Activated CD4-positive, alpha-beta T cell treated with anti-CD3 and anti-CD28 coated beads, Interleukin-2, amount 50 U/mL, for 1 hour (primary cell): ENCODE data around the gene MIER3.
"Not testable (repeated sequence)": the region's sequence is repeated elsewhere in the genome, so short reads cannot be mapped to it uniquely, and the experiment has no call there.

Experiments
- DNase-seq: peaks from one replicate; pipeline ENCODE4 v3.0.0-alpha.2; 2020

Gene MIER3, protein sequence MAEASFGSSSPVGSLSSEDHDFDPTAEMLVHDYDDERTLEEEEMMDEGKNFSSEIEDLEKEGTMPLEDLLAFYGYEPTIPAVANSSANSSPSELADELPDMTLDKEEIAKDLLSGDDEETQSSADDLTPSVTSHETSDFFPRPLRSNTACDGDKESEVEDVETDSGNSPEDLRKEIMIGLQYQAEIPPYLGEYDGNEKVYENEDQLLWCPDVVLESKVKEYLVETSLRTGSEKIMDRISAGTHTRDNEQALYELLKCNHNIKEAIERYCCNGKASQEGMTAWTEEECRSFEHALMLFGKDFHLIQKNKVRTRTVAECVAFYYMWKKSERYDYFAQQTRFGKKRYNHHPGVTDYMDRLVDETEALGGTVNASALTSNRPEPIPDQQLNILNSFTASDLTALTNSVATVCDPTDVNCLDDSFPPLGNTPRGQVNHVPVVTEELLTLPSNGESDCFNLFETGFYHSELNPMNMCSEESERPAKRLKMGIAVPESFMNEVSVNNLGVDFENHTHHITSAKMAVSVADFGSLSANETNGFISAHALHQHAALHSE

DNA sequence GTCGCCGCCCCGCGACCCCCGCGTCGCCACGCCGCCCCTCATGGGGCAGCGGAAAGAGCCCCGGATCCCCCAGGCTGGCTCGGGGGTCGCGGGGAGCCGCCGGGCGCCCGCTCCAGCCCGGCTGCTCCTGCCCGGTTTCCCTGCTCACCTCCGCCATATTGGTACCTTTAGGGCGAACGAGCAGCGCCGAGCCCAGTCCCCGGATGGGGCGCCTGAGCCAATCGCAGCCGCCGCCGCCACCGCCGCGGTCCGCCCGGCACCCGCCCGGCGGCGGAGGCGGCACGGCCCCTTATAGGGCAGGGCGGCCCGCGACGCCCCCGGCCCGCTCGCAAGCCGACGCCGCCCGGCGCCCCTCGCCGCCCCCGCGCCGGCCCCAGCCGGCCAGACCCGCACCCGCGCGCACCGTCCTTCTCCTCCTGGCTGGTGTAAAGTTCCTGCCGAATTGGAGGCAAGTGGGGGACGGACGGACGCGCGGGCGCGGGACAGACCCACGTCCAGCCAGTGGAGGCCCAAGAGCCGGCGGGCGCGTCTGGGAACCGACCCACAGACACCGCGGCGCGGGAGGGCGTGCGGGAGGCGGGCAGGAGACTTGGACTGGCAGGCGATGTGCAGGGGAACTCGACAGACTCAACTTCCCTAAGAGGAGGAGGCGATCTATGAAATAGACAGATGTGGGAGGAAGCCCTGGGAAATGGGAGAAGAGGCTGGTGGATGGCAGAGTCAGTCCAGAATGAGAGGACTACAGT lies at the start of gene MIER3:
Gene MIER3, minus strand, starts transcription at position 178 of the 746 bp plus-strand sequence. Its CDS starts 21 bp downstream, at position 157.
- peak; percentile 77 for DNase-seq

DNA sequence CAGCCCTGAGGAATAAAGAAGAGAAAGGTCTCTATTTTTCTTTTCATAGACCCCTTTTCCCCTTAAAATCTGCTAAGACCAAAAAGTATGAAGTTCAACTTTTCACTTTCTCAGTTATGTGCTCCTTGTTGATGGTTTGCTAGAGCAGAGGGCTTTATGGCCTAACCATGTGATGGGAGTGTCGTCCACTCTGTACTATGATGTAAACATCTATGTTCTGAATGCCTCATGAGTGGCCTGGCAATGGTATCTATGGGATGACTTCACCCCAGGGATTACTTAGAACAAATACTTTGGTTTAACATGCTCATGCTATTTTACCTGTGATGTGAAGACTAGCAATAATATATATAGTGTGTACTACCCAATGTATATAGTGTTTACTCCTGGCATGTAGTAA lies 43.7 kb upstream of the MIER3 start:
- no peak for DNase-seq

DNA sequence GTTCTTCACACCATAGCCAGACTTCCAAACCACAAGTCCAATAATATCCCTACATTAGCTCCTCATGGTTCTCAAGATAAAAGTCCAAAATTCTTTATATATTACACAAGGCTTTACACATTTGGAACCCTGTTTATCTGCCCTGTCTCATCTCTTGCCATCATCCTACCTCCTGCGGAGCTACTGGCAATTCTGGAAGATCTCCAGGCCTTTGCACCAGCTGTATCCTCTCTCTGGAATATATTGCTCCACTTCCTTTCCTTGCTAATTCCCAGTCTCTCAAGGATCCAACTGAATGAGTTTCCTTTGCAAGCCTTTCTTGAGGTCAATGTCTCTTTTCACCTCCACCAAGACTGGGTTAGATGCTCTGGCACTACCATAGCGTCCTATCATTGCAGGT lies 41.3 kb upstream of the MIER3 start:
- DNase-seq, result no peak

DNA sequence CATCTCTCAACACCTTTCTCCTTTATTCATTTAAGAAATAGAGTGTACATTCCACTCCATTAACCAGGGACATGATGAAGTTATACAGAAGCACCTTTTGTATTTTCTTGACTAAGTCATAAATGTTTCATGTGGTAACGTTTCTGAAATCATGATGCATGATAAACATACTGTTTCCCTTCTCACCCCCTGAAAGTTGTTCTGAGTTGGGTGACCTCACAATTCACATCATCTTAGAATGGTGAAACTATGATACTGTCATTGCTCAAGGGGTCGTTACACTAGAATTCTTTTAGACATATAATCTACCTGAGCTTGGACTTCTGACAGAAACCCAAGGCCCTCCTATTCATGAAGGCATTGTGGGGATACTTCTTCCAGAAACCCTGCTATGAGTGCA lies 37.8 kb upstream of the MIER3 start:
- no peak for DNase-seq

DNA sequence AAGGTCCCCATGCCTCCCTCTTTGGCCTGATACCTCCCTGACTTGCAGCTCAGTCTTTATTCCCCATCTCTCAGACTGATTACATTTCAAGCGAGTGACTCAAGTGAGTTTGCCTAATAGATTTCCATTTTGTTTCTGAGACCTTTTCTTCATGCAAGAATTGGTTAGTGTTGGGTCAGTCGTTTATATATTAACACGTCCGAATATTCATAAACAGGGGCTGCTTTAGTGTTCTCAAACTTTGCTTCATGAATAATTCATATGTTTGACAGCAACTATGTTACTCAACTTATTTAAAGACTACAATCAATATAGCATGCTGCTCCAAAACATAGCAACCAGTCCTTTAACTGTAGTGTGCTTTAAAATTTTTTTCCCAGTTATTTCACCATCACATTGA lies 36.6 kb upstream of the MIER3 start:
- no peak for DNase-seq

DNA sequence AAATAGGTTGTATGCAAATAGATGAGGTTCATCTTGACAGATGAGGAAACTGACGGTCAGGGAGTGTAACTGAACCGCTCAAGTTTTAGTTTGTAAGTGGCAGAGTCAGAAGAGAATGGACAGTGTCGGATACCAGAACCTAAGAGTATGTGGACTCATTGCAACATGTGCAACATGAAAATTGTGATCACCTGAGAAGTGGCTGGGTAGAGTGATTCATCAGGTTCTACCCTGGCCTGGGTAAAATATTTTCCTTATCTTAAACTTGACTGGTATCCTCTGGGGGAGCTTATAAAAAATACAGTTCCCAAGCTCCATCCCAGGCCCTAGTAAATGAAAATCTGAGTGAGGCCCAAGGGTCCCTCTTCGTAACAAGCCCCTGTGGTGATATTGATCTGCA lies 35.2 kb upstream of the MIER3 start:
- no peak for DNase-seq

DNA sequence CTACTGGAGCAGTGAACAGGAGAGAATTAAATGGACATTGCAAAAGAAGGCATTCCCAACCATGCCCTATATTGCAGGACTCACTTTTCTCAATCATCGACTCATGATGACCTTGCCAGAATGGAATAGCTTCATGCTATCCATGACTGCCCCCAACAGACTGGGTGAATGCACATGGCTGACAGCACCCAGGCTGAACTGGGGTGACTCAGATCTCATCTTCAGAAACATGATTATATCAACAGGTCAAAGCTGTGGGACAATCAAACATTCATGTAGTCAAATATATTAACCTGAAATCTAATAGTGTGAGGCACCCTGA lies 34.7 kb upstream of the MIER3 start:
- DNase-seq, result no peak

DNA sequence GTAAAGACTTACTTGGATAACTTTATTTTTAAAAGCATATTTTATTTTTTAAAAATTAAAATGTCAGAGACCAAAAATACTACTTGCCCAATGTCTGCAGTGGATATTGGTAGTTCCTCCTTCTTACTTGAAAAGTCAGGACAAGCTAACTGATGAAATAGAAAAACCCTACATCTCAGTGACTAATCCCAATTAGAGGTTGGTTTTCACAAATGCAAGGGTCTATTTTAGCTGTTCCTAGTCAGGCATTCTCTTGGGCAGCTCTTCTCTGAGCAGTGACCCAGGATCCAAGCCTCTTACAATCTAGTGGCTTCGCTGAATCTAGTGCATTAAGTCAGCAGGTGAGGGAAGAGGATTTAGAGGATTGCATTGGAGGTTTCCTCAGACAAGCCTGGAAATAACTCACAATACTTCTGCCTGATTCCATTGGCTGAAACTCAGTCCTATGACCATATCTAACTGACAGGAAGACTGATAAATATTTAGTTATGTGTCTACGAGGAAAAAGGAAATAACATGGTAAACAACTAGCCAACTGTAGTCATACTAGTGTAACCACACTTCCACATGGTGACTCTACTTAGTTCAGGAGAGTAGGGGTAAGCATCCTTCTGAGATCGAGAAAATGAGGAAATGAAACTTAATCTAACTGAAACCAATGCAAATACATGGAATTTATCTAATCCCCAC lies 34.2 kb upstream of the MIER3 start:
- no peak for DNase-seq

DNA sequence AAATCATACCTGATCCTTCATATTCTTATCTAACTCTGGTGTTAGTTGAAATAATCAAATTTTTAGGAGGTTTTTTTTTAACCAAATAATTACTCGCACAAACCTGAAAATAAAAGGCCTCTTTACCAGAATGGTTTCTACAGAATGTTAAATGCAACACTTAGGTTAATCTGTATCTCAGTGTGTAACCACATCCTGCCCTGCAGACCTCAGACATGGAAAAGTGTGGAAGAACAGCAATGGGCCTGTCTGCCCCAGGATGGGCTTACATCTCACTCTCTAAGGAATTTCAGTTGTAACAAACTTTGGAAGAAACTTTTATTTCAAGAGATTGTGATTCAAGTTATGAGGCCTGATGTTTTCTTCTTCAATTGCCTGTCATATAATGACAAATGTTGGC lies 32.5 kb upstream of the MIER3 start:
- DNase-seq, result no peak

DNA sequence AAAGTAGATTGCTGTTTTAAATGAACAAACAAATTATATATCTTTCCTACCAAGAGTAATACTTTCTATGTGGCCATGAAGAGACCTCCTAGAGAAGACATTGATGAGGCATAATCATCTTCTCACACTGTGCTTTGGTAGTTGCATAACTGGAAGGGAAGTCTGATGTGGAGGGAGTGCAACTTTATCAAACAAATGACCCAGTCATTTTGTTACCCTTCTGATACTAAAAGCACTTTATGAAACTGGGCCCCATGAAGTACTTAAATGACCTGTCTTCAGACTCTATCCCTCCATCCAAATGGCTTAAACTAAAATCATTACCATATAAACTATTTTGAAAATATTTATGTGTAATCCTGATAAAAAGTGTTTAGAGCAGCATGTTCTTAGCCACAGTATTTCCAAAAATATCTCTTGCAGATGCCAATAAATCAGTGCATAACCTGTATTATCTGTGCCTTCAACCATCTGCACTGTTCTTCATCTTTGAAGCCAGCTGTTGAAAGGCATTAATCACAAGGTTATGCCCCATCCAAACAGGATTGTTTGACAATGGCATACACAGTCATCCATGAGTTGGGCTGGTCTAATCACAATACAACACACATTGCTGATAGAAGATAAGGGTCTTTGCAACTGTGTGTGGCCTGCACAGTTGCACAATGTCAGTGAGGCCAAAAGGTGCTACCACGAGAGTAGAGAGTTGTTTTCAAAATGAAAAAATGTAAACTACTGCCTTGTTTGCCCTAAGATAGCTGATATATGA lies 31.9 kb upstream of the MIER3 start:
- DNase-seq, result no peak

DNA sequence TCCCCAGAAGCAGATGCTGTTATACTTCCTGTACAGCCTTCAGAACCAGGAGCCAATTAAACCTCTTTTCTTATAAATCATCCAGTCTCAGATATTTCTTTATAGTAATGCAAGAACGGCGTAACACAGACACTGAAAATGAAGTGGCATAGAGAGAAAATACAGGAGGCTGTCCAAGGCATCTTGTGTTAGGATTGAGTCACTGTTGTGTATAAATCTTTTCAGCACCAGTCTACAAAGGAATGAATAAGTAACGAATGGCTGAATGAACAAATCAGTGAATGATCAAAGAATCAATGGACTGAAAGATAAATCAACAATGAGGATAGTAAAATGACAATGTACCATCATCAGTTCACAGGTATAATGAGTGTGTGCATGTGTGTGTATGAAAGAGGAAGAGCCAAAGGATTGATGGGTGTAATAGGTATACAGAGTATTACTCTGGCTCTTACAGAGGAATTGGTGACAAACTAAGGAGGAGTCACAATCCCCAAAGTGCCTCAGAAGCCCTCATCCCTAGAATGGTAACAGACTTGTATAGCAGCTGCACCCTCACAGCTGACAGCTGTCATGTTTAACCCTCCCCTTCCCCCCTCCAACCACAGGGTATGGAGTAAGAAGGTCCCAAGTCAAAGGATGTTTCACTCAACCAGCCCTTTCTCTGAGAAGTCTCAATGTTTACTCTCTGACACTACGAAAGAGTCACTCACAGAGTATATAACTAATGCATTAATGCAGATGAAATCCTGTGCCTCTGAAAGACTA lies 29.8 kb upstream of the MIER3 start:
- DNase-seq, result no peak

DNA sequence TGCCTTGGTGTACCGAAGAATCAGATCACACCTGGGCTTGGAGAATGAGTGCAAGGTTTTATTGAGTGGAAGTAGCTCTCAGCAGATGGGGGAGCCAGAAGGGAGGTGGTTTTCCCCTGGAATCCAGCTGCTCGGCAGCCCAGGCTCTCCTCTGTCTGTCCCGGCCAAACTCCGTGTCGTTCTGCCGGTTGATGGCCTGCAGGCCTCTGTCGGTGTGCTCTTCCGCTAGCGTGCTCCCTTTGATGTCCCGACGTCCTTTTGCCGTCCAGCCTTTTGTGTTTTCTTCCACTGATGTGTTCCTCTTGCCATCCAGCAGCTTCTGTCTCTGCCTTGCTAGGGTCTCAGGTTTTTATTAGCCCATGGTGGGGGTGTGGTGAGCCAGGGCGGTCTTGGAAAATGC lies 28.0 kb upstream of the MIER3 start:
- DNase-seq, result no peak

DNA sequence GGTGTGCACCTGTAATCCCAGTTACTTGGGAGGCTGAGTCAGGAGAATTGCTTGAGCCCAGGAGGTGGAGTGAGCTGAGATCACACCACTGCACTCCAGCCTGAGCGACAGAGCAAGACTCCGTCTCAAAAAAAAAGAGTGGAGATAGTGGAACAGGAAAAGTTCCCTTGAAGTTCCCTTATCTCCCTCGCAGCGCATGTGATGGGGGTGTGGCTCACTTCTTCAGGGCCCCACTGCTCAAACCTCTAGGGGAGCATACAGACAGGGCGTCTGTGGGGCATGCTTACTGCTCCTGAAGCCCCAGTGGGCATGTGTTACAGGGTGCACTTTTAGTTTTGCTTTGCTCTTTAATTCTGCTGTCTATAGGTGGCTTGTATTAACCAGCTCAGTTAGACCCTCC lies 27.6 kb upstream of the MIER3 start:
- not testable (repeated sequence) for DNase-seq

DNA sequence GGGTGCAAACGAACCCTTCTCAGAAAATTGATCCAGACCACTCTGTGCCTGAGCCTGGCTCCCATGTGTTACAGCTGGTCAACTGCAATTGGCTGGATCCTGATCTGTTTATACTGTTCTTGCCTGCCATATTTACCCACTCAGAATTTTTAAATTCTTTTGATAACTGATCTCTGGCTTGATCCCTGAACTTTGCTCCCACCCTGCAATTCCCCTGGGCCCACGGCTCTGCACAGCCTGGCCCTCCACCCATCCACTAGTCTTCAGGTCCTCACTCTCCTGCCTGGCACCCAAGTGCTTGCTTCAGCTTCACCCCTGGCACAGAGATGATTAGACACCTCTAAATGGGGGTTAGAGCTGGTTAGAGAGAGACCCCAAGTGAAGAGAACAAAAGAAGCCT lies 25.9 kb upstream of the MIER3 start:
- no peak for DNase-seq

DNA sequence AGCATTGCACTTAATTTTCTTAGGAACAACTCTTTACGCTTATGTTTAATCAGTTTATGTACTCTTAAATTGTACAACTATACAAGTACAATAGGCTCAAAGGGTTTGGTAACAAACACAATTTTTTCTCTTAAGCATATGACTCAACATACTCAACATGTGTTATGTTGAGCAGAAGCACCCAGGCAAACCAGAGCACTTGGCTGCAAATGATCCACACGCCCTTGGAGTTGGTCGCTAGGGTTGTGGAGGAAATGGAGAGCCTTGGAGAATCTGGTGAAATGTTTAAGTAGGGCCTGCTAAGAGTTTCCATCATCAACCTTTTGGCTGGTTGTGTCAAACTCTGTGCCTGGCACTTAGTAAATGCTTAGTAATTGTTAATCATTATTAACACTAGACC lies 25.1 kb upstream of the MIER3 start:
- DNase-seq, result no peak

DNA sequence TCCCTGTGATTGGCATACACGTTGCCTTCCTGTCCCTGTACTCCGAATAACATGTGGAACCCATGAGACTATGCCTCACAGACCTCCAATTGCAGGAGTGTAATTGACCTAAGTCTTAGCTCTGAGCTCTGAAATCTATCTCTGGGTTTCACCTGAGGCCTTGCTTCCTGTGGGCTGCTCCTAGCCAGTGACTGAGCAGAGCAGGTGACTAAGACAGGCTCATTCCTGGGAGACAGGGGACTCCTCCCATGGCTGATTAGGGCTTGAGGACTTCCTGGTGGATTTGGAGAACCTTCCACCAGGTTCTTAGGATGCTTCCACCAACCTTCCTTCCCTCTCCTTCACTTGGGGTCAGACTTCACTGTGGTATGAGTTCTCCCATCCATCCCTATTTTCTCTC lies 22.3 kb upstream of the MIER3 start:
- DNase-seq, result no peak

DNA sequence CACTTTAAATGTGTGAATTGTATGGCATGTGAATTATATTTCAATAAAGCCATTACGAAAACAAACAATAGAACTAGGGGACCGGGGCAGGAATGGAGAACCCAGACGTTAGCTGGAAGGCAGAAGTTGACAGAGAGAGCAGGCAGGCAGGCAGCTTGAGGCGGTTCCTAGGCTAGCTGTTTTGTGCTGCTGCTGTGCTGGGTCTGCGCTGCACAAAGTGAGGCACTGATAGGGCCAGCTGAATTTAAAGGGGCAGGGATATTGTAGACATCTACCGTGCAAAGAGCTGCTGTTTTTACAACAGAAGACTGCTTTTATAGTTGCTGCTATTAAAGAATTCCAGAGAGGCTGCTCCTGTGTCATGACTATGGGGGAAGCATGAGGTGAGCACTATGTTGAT lies 21.6 kb upstream of the MIER3 start:
- no peak for DNase-seq

DNA sequence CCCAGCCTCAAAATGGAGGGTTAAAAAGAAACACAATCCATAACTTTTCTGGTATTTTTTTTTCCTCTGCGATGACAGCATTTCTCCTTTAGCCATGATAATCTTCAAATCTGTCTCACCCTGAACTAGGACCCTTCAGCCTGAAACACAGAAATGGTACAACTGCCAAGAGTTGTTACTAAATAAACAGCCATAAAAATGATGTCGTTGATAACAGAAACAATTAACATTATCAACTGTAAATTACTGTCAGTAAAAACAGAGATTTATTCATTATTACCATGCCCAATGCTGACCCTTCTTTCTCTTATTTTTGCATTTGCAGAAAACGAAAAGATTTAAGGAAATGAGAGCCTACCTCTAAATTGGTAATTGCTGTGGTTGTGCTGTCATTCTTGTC lies 19.4 kb upstream of the MIER3 start:
- no peak for DNase-seq

DNA sequence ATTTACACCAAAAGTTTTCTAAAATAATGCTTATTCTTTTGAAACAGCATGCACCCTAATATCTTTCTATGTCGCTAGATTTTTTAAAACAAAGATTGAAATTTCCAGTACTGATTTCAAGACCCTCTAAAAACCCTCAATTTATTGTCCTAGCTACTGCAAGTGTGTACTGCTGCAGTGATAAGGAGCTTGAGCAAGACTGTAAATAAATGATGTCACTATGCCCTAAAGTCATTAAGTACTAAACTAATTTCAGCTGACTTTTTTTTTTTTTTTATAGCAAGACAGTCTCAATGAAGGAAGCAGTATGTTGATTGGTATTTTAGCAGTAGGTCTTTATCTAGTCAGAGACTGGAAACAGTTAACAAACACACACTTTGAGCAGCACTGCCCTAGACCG lies 12.2 kb upstream of the MIER3 start:
- DNase-seq, result no peak

DNA sequence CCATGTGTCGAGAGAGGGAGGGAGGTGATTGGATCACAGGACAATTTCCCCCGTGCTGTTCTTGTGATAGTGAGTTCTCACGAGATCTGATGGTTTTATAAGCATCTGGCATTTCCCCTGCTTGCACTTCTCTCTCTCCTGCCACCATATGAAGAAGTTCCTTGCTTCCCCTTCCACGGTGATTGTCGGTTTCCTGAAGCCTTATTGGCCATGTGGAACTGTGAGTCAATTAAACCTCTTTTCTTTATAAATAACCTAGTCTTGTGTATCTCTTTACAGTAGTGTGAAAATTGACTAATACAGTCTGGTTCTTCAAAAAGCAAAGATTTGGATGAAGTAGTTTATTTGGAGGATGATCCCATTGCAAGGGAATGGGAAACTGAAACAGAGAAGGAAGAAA lies 11.3 kb upstream of the MIER3 start:
- no peak for DNase-seq

DNA sequence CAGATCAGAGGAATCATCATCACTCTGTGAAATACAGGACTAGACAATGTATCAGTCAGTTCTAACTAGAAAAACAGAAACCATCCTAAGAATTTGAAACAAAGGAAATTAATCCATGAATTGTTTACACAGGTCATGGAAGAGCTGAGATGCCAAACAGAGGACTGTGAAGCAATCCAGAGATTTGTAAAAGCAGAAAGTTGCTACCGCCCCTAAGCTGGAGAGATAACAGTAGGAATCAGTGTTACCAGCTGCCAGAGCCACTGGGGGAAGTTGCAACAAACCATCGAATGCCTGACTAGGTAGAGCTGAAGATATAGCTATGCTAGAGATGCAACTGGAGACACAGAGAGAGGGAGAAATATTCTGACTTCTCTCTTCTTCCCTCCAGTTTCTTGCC lies 10.4 kb upstream of the MIER3 start:
- no peak for DNase-seq

DNA sequence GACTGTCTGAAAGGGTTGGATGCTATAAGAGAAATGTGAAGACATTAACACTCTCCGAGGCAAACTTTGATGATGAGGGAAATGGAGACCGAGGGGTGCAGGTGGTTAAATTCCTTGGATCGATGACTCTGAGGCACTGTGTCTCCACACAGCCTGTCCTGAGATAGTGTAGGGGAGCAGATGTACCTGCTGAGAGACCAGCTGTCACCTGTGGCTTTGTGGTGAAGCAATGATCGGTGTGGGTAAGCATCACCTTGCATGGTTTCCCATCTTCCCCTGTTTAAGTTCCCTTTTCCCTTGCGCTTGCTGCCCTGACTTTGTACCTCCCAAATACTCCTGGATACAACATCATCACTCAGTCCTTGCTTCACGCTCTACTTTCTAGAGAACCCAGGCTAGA lies 9.8 kb upstream of the MIER3 start:
- DNase-seq, result no peak
